Astrocyte (in vitro differentiated cells and primary cell): Measurements from ENCODE around the gene UHRF2. TPM values are rescaled to one million over a fixed set of nuclear protein-coding genes. Genes with fewer than 3 reads are reported as not detected.

Experiments
- DNase-seq: peaks from one replicate; pipeline ENCODE4 v3.0.0-alpha.2; 2010; ENCODE audit warnings: low read depth
- FAIRE-seq: peaks from 2 replicates; lab custom pipeline; 2011; peaks lifted over from hg19 to GRCh38; lab: Jason Lieb, UNC
- H2AFZ ChIP-seq: 2 replicates; pipeline ENCODE4 v1.6.0; 2012; ENCODE audit warnings: low read depth, low read length, inconsistent platforms
- H3K27ac ChIP-seq: 2 replicates; pipeline ENCODE4 v1.5.1; 2011; ENCODE audit warnings: low read depth, low read length, inconsistent platforms
- H3K27me3 ChIP-seq: 2 replicates; pipeline ENCODE4 v1.6.0; 2011; ENCODE audit warnings: low read length, inconsistent platforms; ENCODE audit not compliant: insufficient read depth
- H3K36me3 ChIP-seq: 2 replicates; pipeline ENCODE4 v1.5.1; 2011; ENCODE audit warnings: low read length, inconsistent platforms; ENCODE audit not compliant: insufficient read depth
- H3K4me1 ChIP-seq: 2 replicates; pipeline ENCODE4 v1.5.1; 2011; ENCODE audit warnings: low read length, inconsistent platforms; ENCODE audit not compliant: insufficient read depth
- H3K4me2 ChIP-seq: 2 replicates; pipeline ENCODE4 v1.6.0; 2012; ENCODE audit warnings: low read length, inconsistent platforms
- H3K4me3 ChIP-seq: 2 replicates; pipeline ENCODE4 v1.5.1; 2011; ENCODE audit warnings: low read depth, mild to moderate bottlenecking, low read length, inconsistent platforms; ENCODE audit not compliant: insufficient read depth
- H3K79me2 ChIP-seq: 2 replicates; pipeline ENCODE4 v1.6.0; 2012; ENCODE audit warnings: mild to moderate bottlenecking, low read length, inconsistent platforms; ENCODE audit not compliant: insufficient read depth
- H3K9ac ChIP-seq: 2 replicates; pipeline ENCODE4 v1.6.0; 2012; ENCODE audit warnings: mild to moderate bottlenecking, low read length, inconsistent platforms
- H3K9me3 ChIP-seq: 2 replicates; pipeline ENCODE4 v1.5.1; 2012; ENCODE audit warnings: low read depth, mild to moderate bottlenecking, low read length, inconsistent platforms; ENCODE audit not compliant: insufficient read depth
- H4K20me1 ChIP-seq: 2 replicates; pipeline ENCODE4 v1.6.0; 2012; ENCODE audit warnings: low read length, inconsistent platforms; ENCODE audit not compliant: insufficient read depth
- H3K27ac Mint-ChIP-seq: one replicate; pipeline ENCODE4 v1.8.0; 2021; ENCODE audit warnings: mild to moderate bottlenecking, mixed read lengths; ENCODE audit not compliant: unreplicated experiment
- H3K27me3 Mint-ChIP-seq: one replicate; pipeline ENCODE4 v1.8.0; 2021; ENCODE audit warnings: low read depth, mixed read lengths; ENCODE audit not compliant: unreplicated experiment
- H3K36me3 Mint-ChIP-seq: one replicate; pipeline ENCODE4 v1.8.0; 2021; ENCODE audit warnings: low read depth, mixed read lengths; ENCODE audit not compliant: unreplicated experiment
- H3K4me1 Mint-ChIP-seq: one replicate; pipeline ENCODE4 v1.8.0; 2021; ENCODE audit warnings: low read depth, mixed read lengths; ENCODE audit not compliant: unreplicated experiment
- H3K4me3 Mint-ChIP-seq: one replicate; pipeline ENCODE4 v1.8.0; 2021; ENCODE audit warnings: mild to moderate bottlenecking, moderate library complexity, mixed read lengths; ENCODE audit not compliant: unreplicated experiment
- H3K9me3 Mint-ChIP-seq: one replicate; pipeline ENCODE4 v1.8.0; 2021; ENCODE audit warnings: mild to moderate bottlenecking, mixed read lengths; ENCODE audit not compliant: unreplicated experiment
- EZH2 ChIP-seq: IDR thresholded peaks from 2 replicates; pipeline ENCODE4 v1.6.1; 2012; ENCODE audit warnings: mild to moderate bottlenecking, low read length, inconsistent platforms; ENCODE audit not compliant: insufficient read depth
- total RNA-seq: library from RNA; stranded (reverse); gene quantifications from 2 replicates; pipeline ENCODE4 v1.2.1, GENCODE V29; 2021
- TF ChIP-seq, protein P1 (sequence below): IDR thresholded peaks from 2 replicates; pipeline ENCODE4 v1.5.1; 2011; ENCODE audit warnings: low read depth, mild to moderate bottlenecking, inconsistent platforms, low read length, moderate library complexity; ENCODE audit not compliant: insufficient read depth

UHRF2 gene
- total RNA-seq, 1 donor from 2014 or later: 37.4 TPM

DNA sequence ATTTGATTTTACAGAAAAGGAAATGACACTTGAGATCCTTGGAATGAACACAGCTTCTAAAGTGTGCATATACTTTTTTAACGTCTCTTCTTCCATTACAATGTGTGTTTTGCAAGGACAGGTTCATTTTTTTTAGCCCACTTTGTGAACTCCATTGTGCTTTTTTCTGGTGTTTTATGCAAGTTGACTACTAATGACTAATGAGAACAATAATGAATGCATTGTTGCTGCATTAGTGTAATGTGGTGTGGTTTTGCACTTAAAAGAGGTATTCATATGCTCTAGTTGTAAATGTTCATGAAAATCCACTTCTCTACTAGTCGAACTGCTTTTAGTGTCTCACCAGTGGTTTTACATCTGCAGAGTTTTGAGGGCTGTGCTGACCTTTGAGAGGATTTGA lies 93.6 kb downstream of the UHRF2 start:
- peaks cover 10% of the 10 kb centered on the region for H3K4me1 Mint-ChIP-seq
- H3K4me3 ChIP-seq: no peak overlapping the region
- H3K27ac ChIP-seq: peak overlapping the region; percentile 45
- no peaks in the 10 kb centered on the region for H3K9me3 ChIP-seq
- peaks cover 35% of the 10 kb centered on the region for H3K36me3 ChIP-seq
- no peak overlapping the region for H2AFZ ChIP-seq
- H3K4me2 ChIP-seq: peak overlapping the region; percentile 22
- no peaks in the 10 kb centered on the region for H4K20me1 ChIP-seq
- FAIRE-seq: peak; percentile 17
- TF ChIP-seq EZH2: no peak
- TF ChIP-seq, protein P1, sequence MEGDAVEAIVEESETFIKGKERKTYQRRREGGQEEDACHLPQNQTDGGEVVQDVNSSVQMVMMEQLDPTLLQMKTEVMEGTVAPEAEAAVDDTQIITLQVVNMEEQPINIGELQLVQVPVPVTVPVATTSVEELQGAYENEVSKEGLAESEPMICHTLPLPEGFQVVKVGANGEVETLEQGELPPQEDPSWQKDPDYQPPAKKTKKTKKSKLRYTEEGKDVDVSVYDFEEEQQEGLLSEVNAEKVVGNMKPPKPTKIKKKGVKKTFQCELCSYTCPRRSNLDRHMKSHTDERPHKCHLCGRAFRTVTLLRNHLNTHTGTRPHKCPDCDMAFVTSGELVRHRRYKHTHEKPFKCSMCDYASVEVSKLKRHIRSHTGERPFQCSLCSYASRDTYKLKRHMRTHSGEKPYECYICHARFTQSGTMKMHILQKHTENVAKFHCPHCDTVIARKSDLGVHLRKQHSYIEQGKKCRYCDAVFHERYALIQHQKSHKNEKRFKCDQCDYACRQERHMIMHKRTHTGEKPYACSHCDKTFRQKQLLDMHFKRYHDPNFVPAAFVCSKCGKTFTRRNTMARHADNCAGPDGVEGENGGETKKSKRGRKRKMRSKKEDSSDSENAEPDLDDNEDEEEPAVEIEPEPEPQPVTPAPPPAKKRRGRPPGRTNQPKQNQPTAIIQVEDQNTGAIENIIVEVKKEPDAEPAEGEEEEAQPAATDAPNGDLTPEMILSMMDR: no peak
- peaks cover 9% of the 10 kb centered on the region for H3K4me1 ChIP-seq
- no peaks in the 10 kb centered on the region for H3K9me3 Mint-ChIP-seq
- DNase-seq: peak; percentile 91
- H3K36me3 Mint-ChIP-seq: peaks cover under 1% of the 10 kb centered on the region
- H3K27me3 ChIP-seq: no peaks in the 10 kb centered on the region
- H3K4me3 Mint-ChIP-seq: no peak overlapping the region
- H3K9ac ChIP-seq: no peak overlapping the region
- H3K27ac Mint-ChIP-seq: no peak overlapping the region
- H3K79me2 ChIP-seq: peaks cover 5% of the 10 kb centered on the region
- H3K27me3 Mint-ChIP-seq: no peaks in the 10 kb centered on the region

DNA sequence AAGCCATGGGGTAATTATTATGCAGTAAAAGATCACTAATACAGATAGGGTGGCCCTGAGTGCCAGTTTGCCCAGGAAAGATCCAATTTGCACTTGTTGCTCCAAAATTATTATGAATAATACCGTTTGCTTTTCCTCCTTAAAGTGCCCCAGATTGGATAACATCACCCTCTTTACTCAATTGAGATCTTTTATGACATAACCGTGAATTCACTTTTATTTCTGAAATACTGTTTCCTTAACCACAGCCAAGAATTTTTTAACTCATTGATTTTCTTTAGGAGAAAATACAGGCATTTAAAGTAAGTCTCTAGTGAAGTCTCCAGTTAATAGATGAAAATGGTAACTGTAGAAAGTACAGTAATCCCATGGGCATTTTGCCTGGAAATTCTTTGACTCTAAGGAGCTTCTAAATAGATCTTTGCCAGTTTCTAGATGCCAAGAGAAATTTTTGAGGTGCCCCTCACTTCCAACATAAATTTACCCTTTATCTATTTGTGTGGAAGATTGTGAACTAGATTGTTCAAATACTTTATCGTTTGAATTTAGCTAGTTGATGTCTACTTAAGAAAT lies 99.2 kb downstream of the UHRF2 start:
- H3K4me3 Mint-ChIP-seq: no peak overlapping the region
- no peaks in the 10 kb centered on the region for H3K27me3 Mint-ChIP-seq
- Histone ChIP-seq H3K4me3 (no peak overlapping the region), H3K36me3 (peaks cover 13% of the 10 kb centered on the region), H3K79me2 (peaks cover 5% of the 10 kb centered on the region), H2AFZ (no peak overlapping the region), H3K9ac (no peak overlapping the region), H3K9me3 (no peaks in the 10 kb centered on the region), H3K27me3 (no peaks in the 10 kb centered on the region), H3K4me1 (no peaks in the 10 kb centered on the region), H3K4me2 (no peak overlapping the region), H4K20me1 (no peaks in the 10 kb centered on the region), H3K27ac (no peak overlapping the region)
- H3K27ac Mint-ChIP-seq: no peak overlapping the region
- H3K4me1 Mint-ChIP-seq: no peaks in the 10 kb centered on the region
- H3K9me3 Mint-ChIP-seq: no peaks in the 10 kb centered on the region
- DNase-seq (peak; percentile 70), FAIRE-seq (no peak)
- H3K36me3 Mint-ChIP-seq: peaks cover 8% of the 10 kb centered on the region
- TF ChIP-seq, protein P1: no peak
- TF ChIP-seq EZH2: no peak

DNA sequence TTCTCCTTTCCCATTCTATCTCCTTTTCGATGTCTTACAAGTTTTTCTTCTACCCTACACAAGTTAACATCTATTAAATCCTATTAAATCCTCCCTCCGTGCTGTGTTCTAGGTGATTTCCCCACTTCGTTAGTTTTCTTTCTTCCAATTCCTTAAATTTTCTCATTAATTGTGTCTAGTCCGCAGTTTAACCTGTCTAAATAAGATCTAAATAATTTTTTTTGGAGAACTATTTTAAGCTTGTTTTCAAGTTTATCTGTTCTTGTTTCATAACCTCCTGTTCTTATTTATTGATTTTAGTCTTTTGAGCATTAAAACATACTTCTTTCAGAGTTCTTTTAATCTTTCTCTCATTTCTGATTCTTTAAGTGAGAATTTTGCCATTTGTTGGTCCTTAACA lies 109.3 kb downstream of the UHRF2 start:
- no peaks in the 10 kb centered on the region for H3K9me3 ChIP-seq
- peaks cover 10% of the 10 kb centered on the region for H3K4me1 ChIP-seq
- no peak overlapping the region for H3K9ac ChIP-seq
- no peaks in the 10 kb centered on the region for H4K20me1 ChIP-seq
- no peak overlapping the region for H3K4me3 Mint-ChIP-seq
- H3K27me3 Mint-ChIP-seq: no peaks in the 10 kb centered on the region
- DNase-seq: no peak
- no peak overlapping the region for H3K27ac ChIP-seq
- H3K36me3 Mint-ChIP-seq: peaks cover 12% of the 10 kb centered on the region
- H3K36me3 ChIP-seq: no peaks in the 10 kb centered on the region
- no peaks in the 10 kb centered on the region for H3K79me2 ChIP-seq
- H3K4me1 Mint-ChIP-seq: peaks cover 4% of the 10 kb centered on the region
- TF ChIP-seq EZH2: no peak
- TF ChIP-seq, protein P1: no peak
- H3K4me2 ChIP-seq: no peak overlapping the region
- H2AFZ ChIP-seq: no peak overlapping the region
- no peaks in the 10 kb centered on the region for H3K27me3 ChIP-seq
- H3K27ac Mint-ChIP-seq: no peak overlapping the region
- peaks cover 2% of the 10 kb centered on the region for H3K9me3 Mint-ChIP-seq
- no peak for FAIRE-seq
- no peak overlapping the region for H3K4me3 ChIP-seq
